MG63 (cell line): Measurements from ENCODE around the gene ANKRD17. TPM values are rescaled to one million over a fixed set of nuclear protein-coding genes. Genes with fewer than 3 reads are reported as not detected.
"Not testable (repeated sequence)": the region's sequence is repeated elsewhere in the genome, so short reads cannot be mapped to it uniquely, and the experiment has no call there.

Experiments
- DNase-seq: peaks from one replicate; pipeline ENCODE4 v3.0.0-alpha.2; 2020
- H3K27me3 ChIP-seq: fragments of 250-450 bp; sonication (Bioruptor Pico); 2 replicates; pipeline ENCODE4 v1.5.1; 2020; ENCODE audit warnings: mild to moderate bottlenecking, moderate library complexity
- H3K36me3 ChIP-seq: fragments of 250-450 bp; sonication (Bioruptor Pico); 2 replicates; pipeline ENCODE4 v1.5.1; 2020; ENCODE audit warnings: mild to moderate bottlenecking, moderate library complexity
- H3K4me3 ChIP-seq: fragments of 250-450 bp; sonication (Bioruptor Pico); 2 replicates; pipeline ENCODE4 v1.5.1; 2020; ENCODE audit warnings: mild to moderate bottlenecking, moderate library complexity
- H3K9me3 ChIP-seq: fragments of 250-450 bp; sonication (Bioruptor Pico); 2 replicates; pipeline ENCODE4 v1.5.1; 2020; ENCODE audit warnings: mild to moderate bottlenecking, moderate library complexity
- total RNA-seq: library from RNA; depleted of rRNA; stranded (reverse); fragments of >200 nt; shearing (Covaris generic); gene quantifications from 2 replicates; pipeline ENCODE4 v1.2.3, GENCODE V29; 2014; ENCODE audit warnings: low replicate concordance; rRNA removed

Gene ANKRD17, protein sequence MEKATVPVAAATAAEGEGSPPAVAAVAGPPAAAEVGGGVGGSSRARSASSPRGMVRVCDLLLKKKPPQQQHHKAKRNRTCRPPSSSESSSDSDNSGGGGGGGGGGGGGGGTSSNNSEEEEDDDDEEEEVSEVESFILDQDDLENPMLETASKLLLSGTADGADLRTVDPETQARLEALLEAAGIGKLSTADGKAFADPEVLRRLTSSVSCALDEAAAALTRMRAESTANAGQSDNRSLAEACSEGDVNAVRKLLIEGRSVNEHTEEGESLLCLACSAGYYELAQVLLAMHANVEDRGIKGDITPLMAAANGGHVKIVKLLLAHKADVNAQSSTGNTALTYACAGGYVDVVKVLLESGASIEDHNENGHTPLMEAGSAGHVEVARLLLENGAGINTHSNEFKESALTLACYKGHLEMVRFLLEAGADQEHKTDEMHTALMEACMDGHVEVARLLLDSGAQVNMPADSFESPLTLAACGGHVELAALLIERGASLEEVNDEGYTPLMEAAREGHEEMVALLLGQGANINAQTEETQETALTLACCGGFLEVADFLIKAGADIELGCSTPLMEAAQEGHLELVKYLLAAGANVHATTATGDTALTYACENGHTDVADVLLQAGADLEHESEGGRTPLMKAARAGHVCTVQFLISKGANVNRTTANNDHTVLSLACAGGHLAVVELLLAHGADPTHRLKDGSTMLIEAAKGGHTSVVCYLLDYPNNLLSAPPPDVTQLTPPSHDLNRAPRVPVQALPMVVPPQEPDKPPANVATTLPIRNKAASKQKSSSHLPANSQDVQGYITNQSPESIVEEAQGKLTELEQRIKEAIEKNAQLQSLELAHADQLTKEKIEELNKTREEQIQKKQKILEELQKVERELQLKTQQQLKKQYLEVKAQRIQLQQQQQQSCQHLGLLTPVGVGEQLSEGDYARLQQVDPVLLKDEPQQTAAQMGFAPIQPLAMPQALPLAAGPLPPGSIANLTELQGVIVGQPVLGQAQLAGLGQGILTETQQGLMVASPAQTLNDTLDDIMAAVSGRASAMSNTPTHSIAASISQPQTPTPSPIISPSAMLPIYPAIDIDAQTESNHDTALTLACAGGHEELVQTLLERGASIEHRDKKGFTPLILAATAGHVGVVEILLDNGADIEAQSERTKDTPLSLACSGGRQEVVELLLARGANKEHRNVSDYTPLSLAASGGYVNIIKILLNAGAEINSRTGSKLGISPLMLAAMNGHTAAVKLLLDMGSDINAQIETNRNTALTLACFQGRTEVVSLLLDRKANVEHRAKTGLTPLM (N-terminal part only)
- total RNA-seq, result 18.8 and 21.2 TPM in 2 replicates

DNA sequence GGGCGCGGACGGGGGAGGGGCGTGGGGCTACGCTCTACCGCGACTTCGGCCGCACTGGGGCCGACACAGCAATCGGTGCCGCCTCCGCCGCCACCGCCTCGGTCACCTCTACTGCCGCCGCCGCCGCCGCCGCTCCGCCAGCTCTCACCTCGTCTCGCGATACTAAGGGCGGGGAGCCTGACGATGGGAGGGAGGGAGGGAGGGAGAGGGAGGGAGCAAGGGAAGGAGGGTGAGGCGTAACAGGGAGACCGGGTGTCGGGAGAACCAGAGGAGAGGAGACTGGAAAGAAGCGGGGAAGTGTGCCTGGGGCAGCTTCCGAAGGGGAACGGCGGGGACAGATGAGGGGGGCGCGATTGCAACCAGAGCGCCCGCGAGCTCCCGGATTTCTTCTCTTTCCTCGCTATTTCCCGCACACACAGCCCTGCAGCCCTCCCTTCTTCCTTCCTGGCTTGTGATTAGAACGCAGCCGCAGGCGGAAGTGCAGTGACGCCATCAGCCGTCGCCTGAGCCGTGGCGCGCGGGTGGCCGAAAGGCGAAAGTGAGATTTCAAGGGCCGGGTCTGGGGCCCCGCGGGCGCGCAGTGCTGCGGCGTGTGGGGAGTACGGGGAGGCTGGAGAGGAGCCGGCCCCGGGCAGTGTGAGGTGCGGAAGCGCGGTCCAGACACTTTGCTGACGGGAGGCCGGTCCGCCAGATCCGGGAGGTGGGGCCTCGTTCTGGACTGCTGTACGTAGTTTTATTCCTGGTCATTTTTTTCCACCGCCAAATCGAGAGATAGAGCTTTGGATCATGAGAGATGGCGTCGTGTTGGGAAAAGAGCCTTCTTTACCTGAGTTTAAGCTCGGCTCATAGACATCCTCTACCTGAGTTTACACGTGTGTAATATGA, at the start of gene ANKRD17:
Gene ANKRD17, minus strand, starts transcription at position 113 of the 885 bp plus-strand sequence. CDS start 130 bp downstream, outside the sequence.
- Histone ChIP-seq H3K27me3 (no peaks in the 10 kb centered on the region), H3K36me3 (peaks cover 17% of the 10 kb centered on the region), H3K9me3 (no peaks in the 10 kb centered on the region), H3K4me3 (peak within 1 kb of the TSS; percentile 83)
- peak; percentile 86 for DNase-seq

DNA sequence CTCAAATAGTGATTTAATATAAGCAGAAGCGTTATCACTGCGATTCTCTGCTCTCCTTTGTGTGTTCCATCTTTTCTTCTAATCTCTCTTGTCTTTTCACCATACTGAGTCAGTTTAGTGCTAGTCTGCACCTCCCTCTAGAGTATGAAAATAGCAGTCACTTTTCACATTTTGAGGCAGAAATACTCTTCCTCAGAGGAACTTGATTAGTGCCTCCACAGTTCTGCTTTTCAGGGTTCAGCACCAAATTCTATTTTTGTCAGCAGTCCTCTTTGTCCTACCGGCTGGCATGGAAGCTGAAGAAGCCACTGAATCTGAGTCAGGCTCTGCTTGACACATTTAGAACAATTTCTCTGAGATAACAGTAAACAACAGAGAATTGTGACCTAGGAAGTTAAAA, 49.7 kb upstream of the ANKRD17 start:
- no peaks in the 10 kb centered on the region for H3K36me3 ChIP-seq
- DNase-seq, result no peak
- no peak overlapping the region for H3K4me3 ChIP-seq
- H3K27me3 ChIP-seq, result no peaks in the 10 kb centered on the region
- no peaks in the 10 kb centered on the region for H3K9me3 ChIP-seq

DNA sequence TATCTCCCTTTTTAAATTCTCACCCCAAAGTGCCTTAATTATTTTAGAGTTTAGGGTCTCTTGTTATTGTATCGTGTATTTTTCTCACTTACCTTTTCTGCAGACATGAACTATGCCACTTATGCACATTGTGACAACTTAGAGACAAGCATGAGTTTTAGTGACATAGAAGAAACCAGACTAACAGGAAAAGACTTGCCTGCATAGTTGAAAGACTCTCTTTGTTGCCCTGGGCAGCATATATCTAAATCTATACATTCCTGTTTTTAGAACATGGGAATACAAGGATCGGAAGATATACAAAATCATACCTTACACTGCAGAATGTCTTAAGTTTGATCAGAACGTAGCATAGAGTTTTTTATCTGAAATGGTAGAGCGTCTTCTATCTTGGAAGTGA, 45.1 kb upstream of the ANKRD17 start:
- Histone ChIP-seq H3K9me3 (no peaks in the 10 kb centered on the region), H3K27me3 (no peaks in the 10 kb centered on the region), H3K4me3 (no peak overlapping the region), H3K36me3 (no peaks in the 10 kb centered on the region)
- no peak for DNase-seq

DNA sequence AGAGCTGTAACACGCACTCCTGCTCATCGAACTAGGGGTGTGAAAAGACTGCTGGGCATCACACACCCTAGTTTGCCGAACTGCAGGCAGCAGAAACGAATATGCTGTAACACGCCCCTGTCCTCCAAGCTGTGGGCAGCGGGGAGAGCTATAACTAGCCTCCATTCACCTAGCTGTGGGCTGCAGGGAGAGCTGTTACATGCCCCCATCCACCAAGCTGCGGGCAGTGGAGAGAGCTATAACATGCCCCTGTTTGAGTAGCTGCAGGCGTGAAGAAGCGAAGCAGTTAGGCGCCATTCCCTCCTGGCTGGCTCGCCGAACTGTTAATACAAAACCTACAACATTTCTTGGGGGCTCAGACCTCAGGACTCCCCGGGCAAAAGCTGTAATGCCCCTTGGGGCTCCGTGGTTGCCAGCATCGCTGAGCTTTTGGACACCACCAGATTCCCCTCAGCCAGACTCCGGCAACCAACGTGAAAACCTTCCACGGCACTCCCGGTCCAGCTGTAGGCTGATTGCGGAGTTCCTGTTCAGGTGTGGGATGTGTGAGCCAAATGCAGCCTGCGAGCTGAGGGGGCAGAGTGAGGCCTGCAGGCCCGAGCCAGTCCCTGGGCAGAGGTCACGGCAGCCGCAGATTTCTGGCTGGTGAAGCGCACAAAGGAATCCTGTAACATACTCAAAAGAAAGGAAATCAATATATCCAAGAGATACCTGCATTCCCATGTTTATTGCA, 41.1 kb upstream of the ANKRD17 start:
- H3K9me3 ChIP-seq, result no peaks in the 10 kb centered on the region
- H3K27me3 ChIP-seq, result no peaks in the 10 kb centered on the region
- no peaks in the 10 kb centered on the region for H3K36me3 ChIP-seq
- no peak overlapping the region for H3K4me3 ChIP-seq
- DNase-seq, result no peak

DNA sequence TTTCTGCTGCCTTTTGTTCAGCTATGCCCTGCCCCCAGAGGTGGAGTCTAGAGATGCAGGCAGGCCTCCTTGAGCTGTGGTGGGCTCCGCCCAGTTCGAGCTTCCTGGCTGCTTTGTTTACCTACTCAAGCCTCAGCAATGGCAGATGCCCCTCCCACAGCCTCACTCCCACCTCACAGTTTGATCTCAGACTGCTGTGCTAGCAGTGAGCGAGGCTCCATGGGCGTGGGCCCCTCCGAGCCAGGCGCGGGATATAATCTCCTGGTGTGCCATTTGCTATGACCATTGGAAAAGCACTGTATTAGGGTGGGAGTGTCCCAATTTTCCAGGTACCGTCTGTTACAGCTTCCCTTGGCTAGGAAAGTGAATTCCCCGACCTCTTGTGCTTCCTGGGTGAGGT, 34.1 kb upstream of the ANKRD17 start:
- H3K9me3 ChIP-seq, H3K36me3 ChIP-seq, DNase-seq, H3K27me3 ChIP-seq, H3K4me3 ChIP-seq: not testable (repeated sequence)

DNA sequence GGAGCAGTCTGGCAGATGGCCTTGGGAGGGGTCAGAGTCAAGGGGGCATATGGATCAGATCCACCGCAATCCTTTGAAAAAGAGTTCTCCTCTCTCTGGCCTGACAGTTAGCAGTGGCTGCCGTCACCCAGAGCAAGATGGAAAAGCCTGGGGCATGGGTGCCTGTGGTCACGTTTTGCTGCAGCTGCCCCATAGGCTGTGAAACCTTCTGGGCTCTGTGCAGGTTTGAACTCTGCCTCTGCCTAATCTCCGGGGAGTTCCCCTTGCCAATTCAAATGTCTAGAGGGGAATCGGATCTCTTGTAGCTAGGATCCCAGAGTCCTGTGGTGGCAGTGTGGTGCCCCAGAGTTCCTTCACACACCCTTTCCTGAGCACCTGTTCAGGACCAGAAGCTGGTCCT, 23.4 kb upstream of the ANKRD17 start:
- Histone ChIP-seq H3K27me3 (no peaks in the 10 kb centered on the region), H3K4me3 (no peak overlapping the region), H3K36me3 (no peaks in the 10 kb centered on the region), H3K9me3 (no peaks in the 10 kb centered on the region; the same call in 1 of the 2 replicates)
- no peak for DNase-seq

DNA sequence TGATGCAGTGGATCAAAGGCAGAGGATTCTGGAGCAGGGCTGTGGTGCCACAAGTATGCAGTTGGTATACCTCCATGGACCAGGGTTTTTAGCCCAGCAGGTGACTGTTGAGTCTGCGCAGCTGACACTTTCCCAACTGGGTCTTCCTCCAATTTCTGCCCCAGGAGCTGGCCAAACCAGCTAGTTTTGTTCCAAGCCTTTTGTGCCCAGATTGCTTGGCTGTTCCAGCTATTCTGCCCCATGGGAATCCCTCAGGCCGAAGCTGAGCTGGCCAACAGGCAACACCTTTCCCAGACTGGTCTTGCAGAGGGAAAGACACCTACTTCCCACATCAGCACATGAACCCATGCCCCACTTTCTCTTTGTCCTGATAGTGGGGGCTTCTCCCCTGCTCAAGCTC, 22.8 kb upstream of the ANKRD17 start:
- no peaks in the 10 kb centered on the region; the same call in 1 of the 2 replicates for H3K9me3 ChIP-seq
- H3K36me3 ChIP-seq, result no peaks in the 10 kb centered on the region
- no peak overlapping the region for H3K4me3 ChIP-seq
- no peak for DNase-seq
- H3K27me3 ChIP-seq, result no peaks in the 10 kb centered on the region

DNA sequence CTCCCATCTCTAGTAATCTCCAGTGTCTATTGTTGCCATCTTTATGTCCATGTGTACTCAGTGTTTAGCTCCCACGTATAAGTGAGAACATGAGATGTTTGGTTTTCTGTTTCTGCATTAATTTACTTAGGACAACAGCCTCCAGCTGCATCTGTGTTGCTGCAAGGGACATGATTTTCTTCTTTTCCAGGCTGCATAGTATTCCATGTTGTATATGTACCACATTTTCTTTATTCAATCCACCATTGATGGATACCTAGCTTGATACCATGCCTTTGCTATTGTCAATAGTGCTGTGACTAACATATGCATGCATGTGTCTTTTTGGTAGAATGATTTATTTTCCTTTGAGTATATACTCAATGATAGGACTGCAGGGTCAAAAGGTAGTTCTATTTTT, 18.6 kb upstream of the ANKRD17 start:
- no peak for DNase-seq
- H3K27me3 ChIP-seq, result no peaks in the 10 kb centered on the region
- no peaks in the 10 kb centered on the region for H3K36me3 ChIP-seq
- no peaks in the 10 kb centered on the region; the same call in 1 of the 2 replicates for H3K9me3 ChIP-seq
- no peak overlapping the region for H3K4me3 ChIP-seq

DNA sequence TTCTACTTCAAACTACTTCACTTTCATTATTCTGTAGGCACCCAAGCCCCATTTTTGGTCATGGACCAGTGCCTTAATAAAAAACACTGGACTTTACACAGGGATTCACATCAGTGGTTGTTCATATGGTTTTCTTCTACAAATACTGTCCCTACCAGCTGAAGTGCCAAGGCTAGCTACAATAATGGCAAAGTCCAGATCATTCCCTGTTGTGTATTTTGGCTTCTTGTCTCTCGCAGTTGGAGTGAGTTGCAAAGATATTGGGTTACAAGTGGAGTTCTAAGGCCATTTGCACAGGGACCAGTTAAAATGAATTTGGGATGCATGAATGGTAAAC, 16.7 kb upstream of the ANKRD17 start:
- Histone ChIP-seq H3K4me3 (no peak overlapping the region), H3K36me3 (no peaks in the 10 kb centered on the region)

DNA sequence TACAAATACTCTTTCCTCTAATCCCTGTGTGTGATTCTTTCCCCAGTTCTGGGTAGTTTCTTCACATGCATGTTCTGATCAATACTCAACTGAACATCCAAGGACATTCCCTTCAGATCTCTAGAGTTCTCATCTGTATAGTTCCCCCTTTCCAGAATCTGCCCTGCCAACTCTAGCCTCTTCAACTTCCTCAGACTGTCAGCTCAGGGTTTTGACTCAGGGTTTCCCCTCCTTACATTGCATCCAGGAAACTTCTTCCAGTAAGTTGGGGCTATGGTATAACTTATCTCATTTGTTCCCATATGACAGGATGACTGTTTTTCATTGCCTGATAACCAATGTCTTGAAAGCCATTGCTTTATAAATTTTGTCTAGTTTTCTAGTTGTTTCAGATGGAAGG, 14.2 kb upstream of the ANKRD17 start:
- H3K9me3 ChIP-seq, result no peaks in the 10 kb centered on the region
- no peaks in the 10 kb centered on the region for H3K27me3 ChIP-seq
- H3K4me3 ChIP-seq, result no peak overlapping the region
- H3K36me3 ChIP-seq, result no peaks in the 10 kb centered on the region
- DNase-seq, result no peak

More for the DNA sequence above, 16.7 kb upstream of the ANKRD17 start:
- Histone ChIP-seq H3K9me3 (no peaks in the 10 kb centered on the region; the same call in 1 of the 2 replicates), H3K27me3 (no peaks in the 10 kb centered on the region)
- DNase-seq, result no peak

DNA sequence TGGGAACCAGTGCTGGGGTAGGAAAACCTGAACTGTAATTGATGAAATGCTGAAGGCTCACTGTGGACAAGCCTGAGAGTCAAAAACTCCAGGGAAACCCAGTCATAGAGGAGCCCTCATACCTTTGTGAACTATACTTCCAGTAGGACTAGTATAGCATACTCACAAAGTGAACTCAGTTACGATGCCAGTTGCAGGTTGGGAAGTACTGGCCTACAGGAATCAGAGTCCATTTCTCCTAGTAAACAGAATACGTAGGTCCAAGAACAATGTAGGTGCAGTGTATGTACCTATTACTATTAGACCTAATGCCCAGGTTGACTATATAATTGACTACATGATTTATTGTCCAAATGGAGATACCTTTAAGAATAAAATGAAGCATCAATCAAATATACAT, 8.5 kb upstream of the ANKRD17 start:
- DNase-seq, result no peak
- Histone ChIP-seq H3K4me3 (no peak overlapping the region), H3K36me3 (no peaks in the 10 kb centered on the region), H3K27me3 (no peaks in the 10 kb centered on the region), H3K9me3 (no peaks in the 10 kb centered on the region)

DNA sequence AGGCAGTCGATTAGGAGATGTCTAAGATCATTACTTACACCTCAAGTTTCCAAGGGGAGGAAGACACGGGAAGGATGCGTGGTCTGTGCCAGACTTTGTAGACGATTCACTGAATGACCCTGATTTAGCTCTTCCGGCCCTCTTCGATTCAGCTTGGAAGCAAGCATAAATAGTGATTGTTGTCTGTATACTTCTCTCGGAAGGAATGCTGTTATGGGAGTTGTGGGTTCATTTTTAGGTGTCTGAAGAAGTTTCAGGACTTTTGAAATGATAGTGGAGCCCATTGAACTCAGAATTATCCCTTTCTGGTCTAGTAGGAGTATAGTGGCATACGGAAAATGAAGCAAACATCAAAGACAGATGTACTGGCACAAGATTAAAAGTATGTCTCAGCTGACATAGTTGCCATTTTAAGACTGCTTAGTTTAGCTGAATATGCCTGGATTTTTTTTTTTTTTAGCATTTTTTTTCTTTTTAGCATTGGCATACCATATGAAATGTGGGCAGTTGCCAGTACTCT, 1.0 kb upstream of the ANKRD17 start:
- no peaks in the 10 kb centered on the region for H3K27me3 ChIP-seq
- H3K9me3 ChIP-seq, result no peaks in the 10 kb centered on the region
- peak; percentile 2 for DNase-seq

DNA sequence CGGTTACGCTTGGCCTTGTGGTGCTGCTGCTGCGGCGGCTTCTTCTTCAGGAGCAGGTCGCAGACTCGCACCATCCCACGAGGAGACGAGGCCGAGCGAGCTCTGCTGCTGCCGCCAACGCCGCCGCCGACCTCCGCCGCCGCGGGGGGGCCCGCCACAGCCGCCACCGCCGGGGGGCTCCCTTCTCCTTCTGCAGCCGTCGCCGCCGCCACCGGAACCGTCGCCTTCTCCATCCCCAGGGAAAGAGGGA, 237 bp downstream of the ANKRD17 start:
- no peak for DNase-seq
- no peaks in the 10 kb centered on the region for H3K9me3 ChIP-seq
- peak overlapping the region; percentile 83 for H3K4me3 ChIP-seq
- peaks cover 21% of the 10 kb centered on the region for H3K36me3 ChIP-seq
- no peaks in the 10 kb centered on the region for H3K27me3 ChIP-seq

More for the DNA sequence above, 1.0 kb upstream of the ANKRD17 start:
- Histone ChIP-seq H3K36me3 (peaks cover 13% of the 10 kb centered on the region), H3K4me3 (peak overlapping the region; percentile 83)

DNA sequence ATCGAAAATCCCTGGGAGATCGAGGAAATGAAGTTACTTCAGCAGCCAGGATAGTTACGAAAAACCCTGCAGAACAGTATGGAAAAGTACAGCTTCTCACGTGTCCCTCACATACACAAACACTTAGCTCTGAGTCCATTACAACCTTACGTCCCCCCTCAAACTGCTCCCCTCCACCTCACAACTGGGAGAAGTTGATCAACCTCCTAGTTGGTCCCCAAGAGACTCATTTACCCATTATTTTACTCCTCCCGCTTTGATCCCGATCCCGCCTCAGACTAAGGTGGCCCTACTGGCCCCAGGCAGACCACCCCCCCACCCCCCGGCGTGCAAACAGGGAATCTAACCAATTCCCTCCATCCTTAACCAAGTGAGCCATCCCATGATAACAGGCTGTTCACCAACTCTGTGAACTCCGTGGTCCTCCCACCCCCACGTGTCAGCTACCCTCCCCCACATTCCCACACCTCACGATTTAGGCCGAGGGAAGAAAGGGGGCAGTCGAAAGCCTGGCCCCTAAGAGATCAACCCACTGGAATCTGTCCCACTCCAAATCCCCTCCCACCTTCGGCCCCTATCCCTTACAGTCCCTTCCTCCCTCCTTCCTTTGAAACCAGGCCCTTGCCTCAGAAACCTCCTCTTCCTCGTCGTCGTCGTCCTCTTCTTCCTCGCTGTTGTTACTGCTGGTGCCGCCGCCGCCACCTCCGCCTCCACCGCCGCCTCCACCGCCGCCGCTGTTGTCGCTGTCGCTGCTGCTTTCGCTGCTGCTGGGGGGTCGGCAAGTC, 755 bp downstream of the ANKRD17 start:
- peak overlapping the region; percentile 83 for H3K4me3 ChIP-seq
- peaks cover 27% of the 10 kb centered on the region for H3K36me3 ChIP-seq
- H3K27me3 ChIP-seq, result no peaks in the 10 kb centered on the region
- DNase-seq, result peak; percentile 47
- no peaks in the 10 kb centered on the region for H3K9me3 ChIP-seq

DNA sequence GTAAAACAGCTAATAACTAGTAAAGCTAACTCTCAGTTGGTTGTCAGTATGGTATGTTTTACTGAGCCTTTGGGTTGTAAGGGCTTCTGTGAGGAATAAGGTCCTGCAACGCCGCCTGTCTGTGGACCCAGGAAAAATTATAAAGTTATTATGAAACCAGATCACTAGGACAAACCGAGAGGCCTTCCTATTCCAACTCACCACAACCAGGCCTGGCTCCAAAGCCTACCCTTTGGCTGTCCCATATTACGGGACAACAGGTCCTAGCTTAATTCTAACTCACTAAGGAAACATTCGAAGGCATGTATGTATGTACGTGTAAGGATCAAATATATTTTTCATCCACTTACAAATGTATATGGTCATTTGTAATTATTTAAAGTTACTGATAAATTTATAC, 1.4 kb downstream of the ANKRD17 start:
- no peaks in the 10 kb centered on the region for H3K9me3 ChIP-seq

More for the DNA sequence above, 1.4 kb downstream of the ANKRD17 start:
- peak overlapping the region; percentile 83 for H3K4me3 ChIP-seq
- DNase-seq, result peak; percentile 52
- H3K27me3 ChIP-seq, result no peaks in the 10 kb centered on the region
- H3K36me3 ChIP-seq, result peaks cover 28% of the 10 kb centered on the region
